BLaER1 (cell line): ENCODE measurements around the gene IQCE.

Source experiments
- H3K27ac ChIP-seq: shearing (Covaris generic); formaldehyde crosslinking; 2 replicates; pipeline ENCODE4 v1.8.1; 2022
- H3K27me3 ChIP-seq: shearing (Covaris generic); formaldehyde crosslinking; 2 replicates; pipeline ENCODE4 v1.8.1; 2022
- H3K36me3 ChIP-seq: shearing (Covaris generic); formaldehyde crosslinking; 2 replicates; pipeline ENCODE4 v1.8.1; 2022
- H3K4me1 ChIP-seq: shearing (Covaris generic); formaldehyde crosslinking; 2 replicates; pipeline ENCODE4 v1.8.1; 2022
- H3K4me2 ChIP-seq: shearing (Covaris generic); formaldehyde crosslinking; 2 replicates; pipeline ENCODE4 v1.8.1; 2022
- H3K4me3 ChIP-seq: shearing (Covaris generic); formaldehyde crosslinking; 2 replicates; pipeline ENCODE4 v1.8.1; 2022
- H3K9ac ChIP-seq: shearing (Covaris generic); formaldehyde crosslinking; 2 replicates; pipeline ENCODE4 v1.8.1; 2022
- H3K9me3 ChIP-seq: shearing (Covaris generic); formaldehyde crosslinking; 2 replicates; pipeline ENCODE4 v1.8.1; 2022
- H4K20me1 ChIP-seq: shearing (Covaris generic); formaldehyde crosslinking; 2 replicates; pipeline ENCODE4 v1.8.1; 2022
- Cebpa-rat ChIP-seq: shearing (Covaris generic); IDR thresholded peaks from 2 replicates; pipeline ENCODE4 v1.8.1; 2022

The IQCE gene, protein sequence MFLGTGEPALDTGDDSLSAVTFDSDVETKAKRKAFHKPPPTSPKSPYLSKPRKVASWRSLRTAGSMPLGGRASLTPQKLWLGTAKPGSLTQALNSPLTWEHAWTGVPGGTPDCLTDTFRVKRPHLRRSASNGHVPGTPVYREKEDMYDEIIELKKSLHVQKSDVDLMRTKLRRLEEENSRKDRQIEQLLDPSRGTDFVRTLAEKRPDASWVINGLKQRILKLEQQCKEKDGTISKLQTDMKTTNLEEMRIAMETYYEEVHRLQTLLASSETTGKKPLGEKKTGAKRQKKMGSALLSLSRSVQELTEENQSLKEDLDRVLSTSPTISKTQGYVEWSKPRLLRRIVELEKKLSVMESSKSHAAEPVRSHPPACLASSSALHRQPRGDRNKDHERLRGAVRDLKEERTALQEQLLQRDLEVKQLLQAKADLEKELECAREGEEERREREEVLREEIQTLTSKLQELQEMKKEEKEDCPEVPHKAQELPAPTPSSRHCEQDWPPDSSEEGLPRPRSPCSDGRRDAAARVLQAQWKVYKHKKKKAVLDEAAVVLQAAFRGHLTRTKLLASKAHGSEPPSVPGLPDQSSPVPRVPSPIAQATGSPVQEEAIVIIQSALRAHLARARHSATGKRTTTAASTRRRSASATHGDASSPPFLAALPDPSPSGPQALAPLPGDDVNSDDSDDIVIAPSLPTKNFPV

DNA sequence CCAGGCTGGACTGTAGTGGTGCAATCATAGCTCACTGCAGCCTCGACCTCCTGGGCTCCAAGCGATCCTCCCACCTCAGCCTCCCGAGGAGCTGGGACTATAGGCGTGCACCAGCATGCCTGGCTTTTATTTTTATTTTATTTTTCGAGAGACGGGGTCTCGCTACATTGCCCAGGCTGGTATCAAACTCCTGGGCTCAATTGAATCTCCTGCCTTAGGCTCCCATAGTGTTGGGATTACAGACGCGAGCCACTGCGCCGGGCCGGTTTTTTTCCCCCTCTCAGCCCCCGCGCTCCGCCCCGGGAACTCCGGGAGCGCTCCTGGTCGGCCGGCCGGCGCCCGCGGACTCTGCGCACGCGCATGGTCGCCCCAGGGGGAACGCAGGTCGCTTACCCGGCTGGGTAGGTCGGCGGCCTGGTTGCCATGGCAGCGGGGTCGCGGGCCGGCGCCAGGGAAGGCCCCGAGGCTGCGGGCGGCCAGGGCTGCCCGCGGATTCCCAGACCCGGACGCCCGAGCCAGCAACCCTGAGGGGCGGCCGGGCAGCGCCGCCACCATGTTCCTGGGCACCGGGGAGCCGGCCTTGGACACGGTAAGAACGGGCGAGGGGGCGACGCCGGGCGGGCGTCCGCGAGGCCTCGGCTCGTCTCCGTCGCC lies at the start of gene IQCE:
Gene IQCE (plus strand): TSS at position 351 of the 654 bp plus-strand sequence. CDS start 203 bp downstream, at position 554.
- H4K20me1 ChIP-seq, result peaks cover 9% of the 10 kb centered on the region; the same call in 1 of the 2 replicates
- H3K9ac ChIP-seq, result peak within 1 kb of the TSS; percentile 70
- peaks cover 55% of the 10 kb centered on the region for H3K4me1 ChIP-seq
- H3K36me3 ChIP-seq, result peaks cover 4% of the 10 kb centered on the region; the same call in 1 of the 2 replicates
- peak within 1 kb of the TSS; percentile 79 for H3K4me3 ChIP-seq
- no peak for TF ChIP-seq Cebpa-rat
- peak within 1 kb of the TSS; percentile 46; the same call in 1 of the 2 replicates for H3K27ac ChIP-seq
- no peaks in the 10 kb centered on the region for H3K9me3 ChIP-seq
- H3K27me3 ChIP-seq, result no peaks in the 10 kb centered on the region
- peak within 1 kb of the TSS; percentile 100 for H3K4me2 ChIP-seq

DNA sequence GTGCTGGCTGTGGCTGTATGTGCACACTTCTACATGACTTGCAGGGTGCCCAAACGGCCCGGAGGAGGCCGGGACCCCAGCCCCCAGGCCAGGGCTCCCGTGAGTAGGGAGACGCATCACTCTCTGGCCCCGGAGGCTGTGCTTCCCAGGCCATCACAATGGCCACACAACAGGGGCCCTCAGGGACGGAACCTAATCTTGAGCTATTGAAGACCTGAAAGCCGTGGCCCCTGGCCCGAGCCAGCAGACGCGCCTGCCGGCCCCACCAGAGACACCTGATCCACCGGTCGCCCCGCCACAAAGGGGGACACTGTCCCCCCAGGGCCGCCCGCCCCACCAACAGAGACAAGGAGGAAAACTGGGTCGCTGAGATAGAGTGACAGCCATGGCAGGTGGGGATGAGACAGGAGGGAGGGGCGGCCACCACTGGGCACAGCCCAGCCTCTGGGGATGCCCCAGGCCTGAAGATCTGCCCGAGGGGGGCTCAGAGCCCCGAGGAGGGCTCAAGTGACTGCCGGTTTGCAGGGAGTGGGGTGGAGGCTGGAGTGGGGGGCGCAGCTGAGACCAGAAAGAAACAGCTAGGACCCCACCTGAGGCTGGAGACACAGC lies 49.4 kb upstream of the IQCE start:
- no peaks in the 10 kb centered on the region for H3K36me3 ChIP-seq
- H3K4me3 ChIP-seq, result peak overlapping the region; percentile 54
- no peaks in the 10 kb centered on the region for H3K27me3 ChIP-seq
- peaks cover 98% of the 10 kb centered on the region for H3K4me1 ChIP-seq
- no peak for TF ChIP-seq Cebpa-rat
- no peaks in the 10 kb centered on the region for H4K20me1 ChIP-seq
- no peaks in the 10 kb centered on the region for H3K9me3 ChIP-seq
- H3K4me2 ChIP-seq, result peak overlapping the region; percentile 91
- peak overlapping the region; percentile 80 for H3K9ac ChIP-seq
- peak overlapping the region; percentile 97 for H3K27ac ChIP-seq

DNA sequence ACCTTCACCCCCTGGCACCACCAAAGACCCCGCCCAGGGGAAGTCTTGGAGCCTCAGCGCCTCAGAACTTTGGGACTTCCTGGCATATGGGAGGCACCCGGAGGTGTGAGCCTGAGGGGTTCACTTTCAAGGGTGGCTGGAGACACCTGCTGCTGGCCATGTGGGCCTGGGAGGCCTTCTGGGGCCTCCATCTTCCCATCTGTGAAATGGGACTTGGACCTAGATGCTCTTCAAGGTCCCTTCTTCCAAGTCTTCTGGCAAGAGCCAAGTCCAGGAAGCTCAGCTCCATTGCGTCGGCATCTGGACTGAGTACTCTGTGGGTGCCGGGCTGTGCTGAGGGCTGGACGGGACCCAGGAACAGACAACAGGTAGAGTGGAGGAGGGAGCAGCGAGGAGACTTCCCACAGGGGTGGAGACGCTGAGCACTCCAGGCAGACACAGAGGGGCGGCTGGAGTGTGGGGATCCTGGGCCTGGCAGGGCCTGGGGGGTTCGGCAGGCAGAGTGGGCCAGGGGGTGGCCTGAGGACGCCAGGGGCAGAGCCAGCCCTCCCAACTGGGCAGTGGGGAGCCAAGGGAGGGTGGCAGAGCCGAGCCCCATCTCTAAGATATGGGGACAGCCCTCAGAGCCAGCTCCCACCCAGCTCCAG lies 48.5 kb upstream of the IQCE start:
- Histone ChIP-seq H3K4me3 (peak overlapping the region; percentile 54), H4K20me1 (no peaks in the 10 kb centered on the region), H3K9me3 (no peaks in the 10 kb centered on the region), H3K27me3 (no peaks in the 10 kb centered on the region), H3K9ac (peak overlapping the region; percentile 80), H3K27ac (peak overlapping the region; percentile 97), H3K4me2 (peak overlapping the region; percentile 91), H3K4me1 (peaks cover 93% of the 10 kb centered on the region), H3K36me3 (no peaks in the 10 kb centered on the region)
- no peak for TF ChIP-seq Cebpa-rat

DNA sequence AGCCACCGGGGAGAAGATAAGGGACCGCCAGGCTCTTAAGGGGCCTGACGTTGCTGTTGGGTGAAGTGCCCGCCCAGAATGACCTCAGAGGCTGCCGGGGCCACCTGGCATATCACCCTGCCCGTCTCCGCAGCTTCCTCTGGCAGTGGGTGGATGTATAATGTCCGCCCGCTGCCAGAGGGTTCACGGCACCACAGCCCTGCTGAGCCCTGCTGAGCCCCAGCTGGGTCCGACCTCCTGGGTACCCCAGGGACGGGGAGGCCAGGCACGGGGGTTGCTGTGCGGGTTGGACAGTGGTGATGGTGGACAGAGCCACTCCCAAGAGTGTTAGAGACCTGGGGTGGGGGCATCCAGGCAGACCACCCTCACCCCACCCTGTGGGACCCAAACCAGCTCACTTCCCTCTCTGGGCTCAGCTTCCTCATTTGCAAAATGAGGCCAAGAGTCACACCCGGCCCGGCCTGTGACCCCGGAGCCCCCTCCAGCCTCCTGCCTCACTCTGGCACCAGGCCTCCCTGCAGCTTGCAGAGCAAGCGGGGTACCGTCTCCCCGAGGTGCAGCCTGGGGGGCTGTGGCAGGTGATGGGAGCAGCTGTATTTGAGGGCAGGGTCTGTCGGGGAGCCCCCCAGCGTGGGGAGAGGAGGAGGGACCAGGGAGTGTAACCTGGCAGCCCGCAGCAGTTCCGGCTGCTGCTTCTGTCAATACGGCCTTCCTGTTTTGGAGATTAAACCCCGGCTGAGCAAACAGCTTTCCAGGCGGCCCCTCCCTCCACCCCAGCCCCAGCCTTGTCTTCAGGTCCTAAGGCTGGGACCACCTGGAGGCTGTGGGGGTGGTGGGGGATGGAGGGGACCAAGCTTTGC lies 47.6 kb upstream of the IQCE start:
- peak overlapping the region; percentile 80 for H3K9ac ChIP-seq
- H3K27ac ChIP-seq, result peak overlapping the region; percentile 97
- H3K9me3 ChIP-seq, result no peaks in the 10 kb centered on the region
- H3K4me3 ChIP-seq, result peak overlapping the region; percentile 51
- TF ChIP-seq Cebpa-rat, result no peak
- no peaks in the 10 kb centered on the region for H3K27me3 ChIP-seq
- peaks cover 93% of the 10 kb centered on the region for H3K4me1 ChIP-seq
- no peaks in the 10 kb centered on the region for H3K36me3 ChIP-seq
- H4K20me1 ChIP-seq, result no peaks in the 10 kb centered on the region
- peak overlapping the region; percentile 91 for H3K4me2 ChIP-seq

DNA sequence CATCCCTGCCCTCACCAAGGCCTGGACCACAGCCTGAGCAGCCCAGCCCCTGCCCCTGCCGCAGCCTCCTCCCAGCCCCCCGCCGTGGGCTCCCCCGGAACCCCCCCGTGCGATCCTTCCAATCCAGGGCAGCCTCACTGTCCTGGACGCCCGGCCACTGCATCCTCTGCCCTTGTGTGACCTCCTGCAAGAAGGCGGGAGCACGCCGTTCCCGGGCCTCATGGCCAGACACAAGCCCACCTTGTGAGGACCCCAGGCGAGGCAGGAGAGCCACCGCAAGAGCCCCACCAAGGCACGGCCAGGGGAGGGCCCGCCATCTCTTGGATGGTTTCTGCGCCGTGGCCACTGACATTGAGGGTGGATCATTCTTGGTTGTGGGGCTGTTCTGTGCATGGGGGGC lies 47.0 kb upstream of the IQCE start:
- TF ChIP-seq Cebpa-rat, result no peak
- H4K20me1 ChIP-seq, result no peaks in the 10 kb centered on the region
- no peaks in the 10 kb centered on the region for H3K9me3 ChIP-seq
- H3K27ac ChIP-seq, result peak overlapping the region; percentile 97
- H3K4me3 ChIP-seq, result peak overlapping the region; percentile 51
- peak overlapping the region; percentile 91 for H3K4me2 ChIP-seq
- peaks cover 93% of the 10 kb centered on the region for H3K4me1 ChIP-seq
- peak overlapping the region; percentile 80 for H3K9ac ChIP-seq
- no peaks in the 10 kb centered on the region for H3K36me3 ChIP-seq
- no peaks in the 10 kb centered on the region for H3K27me3 ChIP-seq

DNA sequence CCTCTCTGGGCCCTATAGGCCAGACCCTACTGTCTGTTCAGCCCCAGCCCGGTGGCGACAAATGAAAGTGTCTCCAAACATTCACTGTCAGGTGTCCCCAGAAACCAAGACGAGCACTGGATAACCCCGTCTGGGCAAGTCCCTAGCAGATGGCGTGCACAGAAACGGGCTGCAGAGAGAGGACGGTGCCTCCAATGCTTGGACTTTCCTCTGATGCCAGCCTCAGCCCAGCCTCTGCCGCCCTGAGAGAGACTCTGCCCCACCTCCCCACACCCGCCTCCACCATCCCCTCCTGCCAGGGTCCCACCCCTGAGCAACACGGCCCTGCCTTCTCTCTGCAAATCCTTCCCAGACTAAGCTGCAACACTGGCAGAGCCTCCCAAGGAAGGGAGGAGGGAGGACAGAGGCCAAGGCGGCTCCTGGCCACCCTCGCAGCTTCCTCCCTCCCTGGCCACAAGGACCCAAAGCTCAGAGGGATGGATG lies 46.6 kb upstream of the IQCE start:
- H4K20me1 ChIP-seq, result no peaks in the 10 kb centered on the region
- peak overlapping the region; percentile 80 for H3K9ac ChIP-seq
- H3K27ac ChIP-seq, result peak overlapping the region; percentile 97
- H3K4me3 ChIP-seq, result peak overlapping the region; percentile 51
- H3K27me3 ChIP-seq, result no peaks in the 10 kb centered on the region
- no peak for TF ChIP-seq Cebpa-rat
- peaks cover 93% of the 10 kb centered on the region for H3K4me1 ChIP-seq
- H3K36me3 ChIP-seq, result no peaks in the 10 kb centered on the region
- H3K4me2 ChIP-seq, result peak overlapping the region; percentile 91
- H3K9me3 ChIP-seq, result no peaks in the 10 kb centered on the region

DNA sequence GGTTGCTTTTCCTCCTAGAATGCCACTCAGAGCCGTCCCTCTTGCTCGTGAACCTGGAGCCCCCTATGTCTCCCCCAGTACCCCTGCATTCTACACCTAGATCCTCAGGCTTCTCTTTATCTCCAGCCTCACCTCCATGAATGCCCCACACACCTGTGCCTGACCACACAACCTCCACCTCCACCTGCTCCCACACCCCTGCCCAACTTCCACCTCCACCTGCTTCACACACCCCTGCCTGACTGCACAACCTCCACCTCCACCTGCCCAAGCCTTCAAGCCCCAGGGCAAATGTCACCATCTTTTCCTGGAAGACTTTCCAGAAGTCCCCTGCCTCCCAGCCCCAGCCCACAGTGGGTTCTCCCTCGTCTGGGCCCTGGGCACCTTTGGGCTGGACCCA lies 46.1 kb upstream of the IQCE start:
- no peaks in the 10 kb centered on the region for H4K20me1 ChIP-seq
- H3K36me3 ChIP-seq, result no peaks in the 10 kb centered on the region
- peak overlapping the region; percentile 97 for H3K27ac ChIP-seq
- no peaks in the 10 kb centered on the region for H3K9me3 ChIP-seq
- H3K4me2 ChIP-seq, result peak overlapping the region; percentile 91
- no peaks in the 10 kb centered on the region for H3K27me3 ChIP-seq
- peaks cover 93% of the 10 kb centered on the region for H3K4me1 ChIP-seq
- H3K4me3 ChIP-seq, result no peak overlapping the region
- peak overlapping the region; percentile 80 for H3K9ac ChIP-seq
- TF ChIP-seq Cebpa-rat, result no peak

DNA sequence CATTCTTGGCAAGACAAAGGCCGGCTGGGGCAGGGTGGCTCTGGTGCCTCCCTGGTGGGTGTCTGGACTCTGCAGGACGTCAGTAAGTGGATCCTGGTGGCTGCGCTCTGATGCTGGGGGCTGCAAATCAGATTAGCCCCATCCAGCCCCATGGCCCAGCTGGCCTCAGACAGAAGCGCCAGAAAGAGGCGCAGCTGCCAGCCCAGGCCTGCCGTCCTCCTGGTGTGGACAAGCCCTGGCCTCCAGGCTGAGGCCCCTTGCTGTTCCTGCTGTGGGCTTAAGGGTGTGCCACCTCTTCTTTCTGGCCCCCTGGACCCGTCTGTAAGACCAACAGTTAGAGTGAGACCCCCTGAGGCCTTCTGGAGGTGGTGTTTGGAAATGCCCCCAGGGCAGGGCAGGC lies 45.1 kb upstream of the IQCE start:
- H3K9ac ChIP-seq, result no peak overlapping the region
- no peaks in the 10 kb centered on the region for H3K9me3 ChIP-seq
- peak overlapping the region; percentile 97 for H3K27ac ChIP-seq
- H4K20me1 ChIP-seq, result no peaks in the 10 kb centered on the region
- no peak for TF ChIP-seq Cebpa-rat
- peak overlapping the region; percentile 91 for H3K4me2 ChIP-seq
- no peaks in the 10 kb centered on the region for H3K36me3 ChIP-seq
- peaks cover 93% of the 10 kb centered on the region for H3K4me1 ChIP-seq
- no peaks in the 10 kb centered on the region for H3K27me3 ChIP-seq
- no peak overlapping the region for H3K4me3 ChIP-seq
